ENCODE data around the gene PSME2. TPM values are rescaled to one million over a fixed set of nuclear protein-coding genes. Genes with fewer than 3 reads are reported as not detected.
A peak's percentile ranks its signal among the peaks of the same experiment; 100 is the strongest.

Gene PSME2
- total and polyA plus RNA-seq, 7 experiments from 2014 or later, result 120 to 777 (median 146) TPM

- CTCF ChIA-PET, result interaction anchor here (0.6 to 1.6 kb wide), 2 partner anchors 9 to 63 kb away, joined by 3 to 5 read pairs; no protein-coding TSS in a partner anchor
- H3K4me3 Mint-ChIP-seq, result peak within 1 kb of the TSS; percentile 80 to 94 (median 88)
- DNase-seq (peak in 8 of 9 donors; percentile 43 to 81 (median 76)), ATAC-seq (peak; percentile 88)
- no peaks in the 10 kb centered on the region for H3K27me3 Mint-ChIP-seq
- POLR2A ChIA-PET, result interaction anchor here (0.7 to 2.4 kb wide), 9 partner anchors 10 to 63 kb away, joined by 3 to 11 read pairs (median 5); partner anchors contain the start of genes EMC9, IPO4, IRF9 and TM9SF1
- intact Hi-C loops (cut with micrococcal nuclease), result loop anchor here (1.0 kb wide), 3 partner anchors 10 to 24 kb away; partner anchors contain the start of genes IRF9 (in 2 of the 2), IPO4 (in 1 of the 2) and RNF31 (in 1 of the 2)
- H3K27ac ChIP-seq (ENCODE audit: low read depth, low read length), result peak within 1 kb of the TSS; percentile 40
- H3K4me3 ChIP-seq (ENCODE audit: low read length), result peak within 1 kb of the TSS; percentile 58
- no peaks in the 10 kb centered on the region for H3K27me3 ChIP-seq (ENCODE audit: control insufficient read depth in 2 of 2, insufficient read depth in 2 of 2, low read length in 2 of 2)
- no peaks in the 10 kb centered on the region for H3K9me3 ChIP-seq (ENCODE audit: control insufficient read depth in 2 of 3, low read length in 3 of 3)
- peaks cover 12 to 53% (median 43%) of the 10 kb centered on the region in 7 donors for H3K4me1 Mint-ChIP-seq
- peaks cover 0 to 13% of the 10 kb centered on the region in 2 donors for H3K4me1 ChIP-seq (ENCODE audit: control insufficient read depth in 2 of 2, insufficient read depth in 2 of 2, low read length in 2 of 2)
- H3K27ac Mint-ChIP-seq, result peak within 1 kb of the TSS; percentile 48 to 93 (median 80)
- H3K36me3 ChIP-seq (ENCODE audit: control insufficient read depth in 2 of 3, insufficient read depth in 3 of 3, low read length in 3 of 3), result peaks cover 6 to 32% (median 8%) of the 10 kb centered on the region in 3 experiments
- H3K9me3 Mint-ChIP-seq, result no peaks in the 10 kb centered on the region
- H3K36me3 Mint-ChIP-seq, result peaks cover 0 to 38% (median 19%) of the 10 kb centered on the region in 5 donors
Observed at GRCh38 chr14:24171422-24172260, 25.2 kb upstream of the PSME2 start, which contains the start of gene REC8. Gene REC8, plus strand, starts transcription at chr14:24172080. Its CDS starts 473 bp downstream, at chr14:24172553.

- no peaks in the 10 kb centered on the region for H3K27me3 ChIP-seq (ENCODE audit: control insufficient read depth in 2 of 2, insufficient read depth in 2 of 2, low read length in 2 of 2)
- Mint-ChIP-seq H3K4me3 (peak overlapping the region in 1 of 10 donors; percentile 23), H3K27ac (peak overlapping the region in 6 of 9 donors; percentile 3 to 62 (median 50)), H3K36me3 (peaks cover 5 to 55% (median 34%) of the 10 kb centered on the region in 5 donors), H3K4me1 (peaks cover 40 to 70% (median 68%) of the 10 kb centered on the region in 7 donors), H3K27me3 (no peaks in the 10 kb centered on the region), H3K9me3 (no peaks in the 10 kb centered on the region)
- no peak overlapping the region for H3K27ac ChIP-seq (ENCODE audit: low read depth, low read length)
- POLR2A ChIA-PET, result interaction anchor here (1.2 kb wide), 1 partner anchor 28 kb away, joined by 3 read pairs; no protein-coding TSS in a partner anchor
- DNase-seq (no peak), ATAC-seq (no peak)
- no peaks in the 10 kb centered on the region for H3K9me3 ChIP-seq (ENCODE audit: control insufficient read depth in 2 of 3, low read length in 3 of 3)
- intact Hi-C loops (cut with micrococcal nuclease), result no loop called here
- H3K4me3 ChIP-seq (ENCODE audit: low read length), result no peak overlapping the region
- H3K4me1 ChIP-seq (ENCODE audit: control insufficient read depth in 2 of 2, insufficient read depth in 2 of 2, low read length in 2 of 2), result peaks cover 24 to 42% of the 10 kb centered on the region in 2 donors
- CTCF ChIA-PET, result no interaction called here
- peaks cover 40 to 64% (median 40%) of the 10 kb centered on the region in 3 experiments for H3K36me3 ChIP-seq (ENCODE audit: control insufficient read depth in 2 of 3, insufficient read depth in 3 of 3, low read length in 3 of 3)
Observed at GRCh38 chr14:24167469-24168114, 21.2 kb upstream of the PSME2 start.

DNA sequence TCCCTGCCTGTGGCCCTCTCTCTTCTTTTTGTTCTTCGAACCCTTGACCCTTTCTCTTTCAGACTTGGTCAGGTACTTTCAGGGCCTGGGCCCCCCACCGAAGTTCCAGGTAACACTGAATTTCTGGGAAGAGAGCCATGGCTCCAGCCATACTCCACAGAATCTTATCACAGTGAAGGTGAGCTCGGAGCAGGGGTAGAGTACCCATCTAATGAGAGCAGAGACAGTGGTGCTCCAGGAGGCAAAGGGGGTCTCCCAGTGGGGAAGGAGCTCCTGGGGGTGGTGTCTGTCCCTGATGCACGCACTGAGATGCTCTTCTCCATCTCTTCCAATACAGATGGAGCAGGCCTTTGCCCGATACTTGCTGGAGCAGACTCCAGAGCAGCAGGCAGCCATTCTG, 19.4 kb upstream of the PSME2 start:
- peak overlapping the region in 7 of 9 donors; percentile 20 to 100 (median 62) for H3K27ac Mint-ChIP-seq
- CTCF ChIA-PET, result interaction anchor here (0.6 to 0.9 kb wide), 2 partner anchors 20 to 45 kb away, joined by 3 to 4 read pairs; no protein-coding TSS in a partner anchor

DNA sequence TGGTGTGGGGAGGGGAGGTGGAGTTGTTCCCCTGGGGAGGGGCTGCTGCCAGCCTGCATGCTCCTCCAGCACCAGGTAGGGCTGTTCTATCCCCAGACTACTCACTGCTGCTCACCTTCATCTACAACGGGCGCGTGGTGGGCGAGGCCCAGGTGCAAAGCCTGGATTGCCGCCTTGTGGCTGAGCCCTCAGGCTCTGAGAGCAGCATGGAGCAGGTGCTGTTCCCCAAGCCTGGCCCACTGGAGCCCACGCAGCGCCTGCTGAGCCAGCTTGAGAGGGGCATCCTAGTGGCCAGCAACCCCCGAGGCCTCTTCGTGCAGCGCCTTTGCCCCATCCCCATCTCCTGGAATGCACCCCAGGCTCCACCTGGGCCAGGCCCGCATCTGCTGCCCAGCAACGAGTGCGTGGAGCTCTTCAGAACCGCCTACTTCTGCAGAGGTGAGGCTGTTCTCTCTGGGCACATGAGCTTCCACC, 18.1 kb upstream of the PSME2 start:
- ChIA-PET CTCF (interaction anchor here (0.9 kb wide), 1 partner anchor 21 kb away, joined by 4 read pairs; no protein-coding TSS in a partner anchor), POLR2A (interaction anchor here (0.6 to 1.6 kb wide), 4 partner anchors 12 to 148 kb away, joined by 3 to 4 read pairs (median 3); partner anchors contain the start of gene RNF31)
- H3K27me3 Mint-ChIP-seq, result peaks cover 0 to 4% (median 0%) of the 10 kb centered on the region in 5 donors
- H3K27ac ChIP-seq (ENCODE audit: low read depth, low read length), result no peak overlapping the region
- ATAC-seq, result no peak
- H3K9me3 ChIP-seq (ENCODE audit: control insufficient read depth in 2 of 3, low read length in 3 of 3), result no peaks in the 10 kb centered on the region
- H3K4me3 ChIP-seq (ENCODE audit: low read length), result no peak overlapping the region
- peaks cover 34 to 45% of the 10 kb centered on the region in 2 donors for H3K4me1 ChIP-seq (ENCODE audit: control insufficient read depth in 2 of 2, insufficient read depth in 2 of 2, low read length in 2 of 2)
- no peaks in the 10 kb centered on the region for H3K27me3 ChIP-seq (ENCODE audit: control insufficient read depth in 2 of 2, insufficient read depth in 2 of 2, low read length in 2 of 2)
- peak overlapping the region in 8 of 9 donors; percentile 55 to 100 (median 87) for H3K27ac Mint-ChIP-seq
- H3K9me3 Mint-ChIP-seq, result peaks cover 0 to 4% (median 0%) of the 10 kb centered on the region in 11 donors
- intact Hi-C loops (cut with micrococcal nuclease), result no loop called here
- DNase-seq, result no peak
- peak overlapping the region in 7 of 10 donors; percentile 51 to 95 (median 65) for H3K4me3 Mint-ChIP-seq
- peaks cover 40 to 76% (median 40%) of the 10 kb centered on the region in 3 experiments for H3K36me3 ChIP-seq (ENCODE audit: control insufficient read depth in 2 of 3, insufficient read depth in 3 of 3, low read length in 3 of 3)
- H3K4me1 Mint-ChIP-seq, result peaks cover 46 to 78% (median 69%) of the 10 kb centered on the region in 7 donors
- H3K36me3 Mint-ChIP-seq, result peaks cover 5 to 70% (median 40%) of the 10 kb centered on the region in 5 donors

More for the DNA sequence above, 19.4 kb upstream of the PSME2 start:
- no peak overlapping the region for H3K4me3 ChIP-seq (ENCODE audit: low read length)
- peaks cover 26 to 38% of the 10 kb centered on the region in 2 donors for H3K4me1 ChIP-seq (ENCODE audit: control insufficient read depth in 2 of 2, insufficient read depth in 2 of 2, low read length in 2 of 2)
- H3K27me3 ChIP-seq (ENCODE audit: control insufficient read depth in 2 of 2, insufficient read depth in 2 of 2, low read length in 2 of 2), result no peaks in the 10 kb centered on the region
- no peaks in the 10 kb centered on the region for H3K9me3 ChIP-seq (ENCODE audit: control insufficient read depth in 2 of 3, low read length in 3 of 3)
- H3K27ac ChIP-seq (ENCODE audit: low read depth, low read length), result no peak overlapping the region
- Mint-ChIP-seq H3K4me1 (peaks cover 41 to 75% (median 68%) of the 10 kb centered on the region in 7 donors), H3K9me3 (peaks cover 0 to 4% (median 0%) of the 10 kb centered on the region in 11 donors), H3K36me3 (peaks cover 5 to 64% (median 46%) of the 10 kb centered on the region in 5 donors), H3K27me3 (peaks cover 0 to 4% (median 0%) of the 10 kb centered on the region in 5 donors), H3K4me3 (peak overlapping the region in 2 of 10 donors; percentile 18 to 52)
- POLR2A ChIA-PET, result interaction anchor here (1.1 kb wide), 1 partner anchor 14 kb away, joined by 3 read pairs; no protein-coding TSS in a partner anchor
- DNase-seq (no peak), ATAC-seq (no peak)
- peaks cover 40 to 69% (median 40%) of the 10 kb centered on the region in 3 experiments for H3K36me3 ChIP-seq (ENCODE audit: control insufficient read depth in 2 of 3, insufficient read depth in 3 of 3, low read length in 3 of 3)
- intact Hi-C loops (cut with micrococcal nuclease), result no loop called here

DNA sequence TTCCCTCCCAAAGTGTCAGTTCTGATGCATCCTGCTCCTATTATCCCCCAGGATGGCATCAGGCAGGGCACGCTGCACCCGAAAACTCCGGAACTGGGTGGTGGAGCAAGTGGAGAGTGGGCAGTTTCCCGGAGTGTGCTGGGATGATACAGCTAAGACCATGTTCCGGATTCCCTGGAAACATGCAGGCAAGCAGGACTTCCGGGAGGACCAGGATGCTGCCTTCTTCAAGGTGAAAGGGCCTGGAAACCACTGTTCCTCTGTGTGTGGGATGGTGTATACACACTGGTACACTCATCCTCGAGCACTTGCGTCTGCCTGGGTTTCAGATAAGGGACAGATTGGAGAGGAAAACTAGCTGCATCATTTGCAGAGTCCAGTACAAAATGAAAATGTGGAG, 15.7 kb upstream of the PSME2 start:
- peaks cover 0 to 4% (median 0%) of the 10 kb centered on the region in 5 donors for H3K27me3 Mint-ChIP-seq
- Histone ChIP-seq H3K9me3 (ENCODE audit: control insufficient read depth in 2 of 3, low read length in 3 of 3) (no peaks in the 10 kb centered on the region), H3K36me3 (ENCODE audit: control insufficient read depth in 2 of 3, insufficient read depth in 3 of 3, low read length in 3 of 3) (peaks cover 45 to 75% (median 48%) of the 10 kb centered on the region in 3 experiments), H3K27ac (ENCODE audit: low read depth, low read length) (peak overlapping the region; percentile 99), H3K4me3 (ENCODE audit: low read length) (peak overlapping the region; percentile 89), H3K27me3 (ENCODE audit: control insufficient read depth in 2 of 2, insufficient read depth in 2 of 2, low read length in 2 of 2) (no peaks in the 10 kb centered on the region), H3K4me1 (ENCODE audit: control insufficient read depth in 2 of 2, insufficient read depth in 2 of 2, low read length in 2 of 2) (peaks cover 34 to 45% of the 10 kb centered on the region in 2 donors)
- H3K27ac Mint-ChIP-seq, result peak overlapping the region; percentile 98 to 100 (median 100)
- peaks cover 42 to 74% (median 58%) of the 10 kb centered on the region in 7 donors for H3K4me1 Mint-ChIP-seq
- ATAC-seq (no peak), DNase-seq (no peak)
- CTCF ChIA-PET, result interaction anchor here (0.8 to 4.2 kb wide), 13 partner anchors 14 to 112 kb away, joined by 3 to 36 read pairs (median 7); partner anchors contain the start of genes DCAF11, EMC9, IPO4 and NRL
- intact Hi-C loops (cut with micrococcal nuclease), result no loop called here
- POLR2A ChIA-PET, result interaction anchor here (0.7 to 4.0 kb wide), 22 partner anchors 10 to 855 kb away, joined by 3 to 56 read pairs (median 9); partner anchors contain the start of genes BCL2L2, CHMP4A, DCAF11 and IPO4
- peaks cover 6 to 68% (median 30%) of the 10 kb centered on the region in 5 donors for H3K36me3 Mint-ChIP-seq
- H3K4me3 Mint-ChIP-seq, result peak overlapping the region; percentile 95 to 100 (median 100)
- H3K9me3 Mint-ChIP-seq, result peaks cover 0 to 4% (median 0%) of the 10 kb centered on the region in 11 donors
